Liver (tissue), 9 donors: ENCODE results near the gene MTFR1L. TPM values are rescaled to one million over a fixed set of nuclear protein-coding genes. Genes with fewer than 3 reads are reported as not detected.

Source experiments
- DNase-seq: peaks from one replicate; pipeline ENCODE4 v3.0.0-alpha.2; 2017; ENCODE audit warnings: low spot score
- H3K27ac ChIP-seq, 2 donors: one replicate each; pipeline ENCODE4 v1.7.0; 2013; ENCODE audit warnings: inconsistent platforms in 2 of 2, low read length in 2 of 2, control low read depth in 1 of 2, low read depth in 1 of 2, mild to moderate bottlenecking in 1 of 2
- H3K27me3 ChIP-seq, 4 donors: one replicate each; pipeline versions ENCODE4 v1.6.1 to v1.7.0; 2013; ENCODE audit warnings: low read length in 3 of 4, inconsistent platforms in 1 of 4, mild to moderate bottlenecking in 1 of 4, moderate library complexity in 1 of 4; ENCODE audit not compliant: control insufficient read depth in 4 of 4, insufficient read depth in 4 of 4
- H3K36me3 ChIP-seq, 4 donors: one replicate each; pipeline versions ENCODE4 v1.6.1 to v1.7.0; 2013; ENCODE audit warnings: low read length in 3 of 4, mild to moderate bottlenecking in 3 of 4, low read depth in 1 of 4, moderate library complexity in 1 of 4; ENCODE audit not compliant: control insufficient read depth in 4 of 4, insufficient read depth in 3 of 4
- H3K4me1 ChIP-seq, 4 donors: one replicate each; pipeline versions ENCODE4 v1.6.1 to v1.7.0; 2013; ENCODE audit warnings: low read length in 3 of 4, mild to moderate bottlenecking in 3 of 4, moderate library complexity in 1 of 4; ENCODE audit not compliant: control insufficient read depth in 4 of 4, insufficient read depth in 4 of 4
- H3K4me3 ChIP-seq, 3 donors: one replicate each; pipeline versions ENCODE4 v1.6.1 to v1.7.0; 2013; ENCODE audit warnings: low read length in 3 of 3, control low read depth in 1 of 3, low read depth in 1 of 3, mild to moderate bottlenecking in 1 of 3
- H3K9ac ChIP-seq, 2 donors: one replicate each; pipeline ENCODE4 v1.7.0; 2013; ENCODE audit warnings: low read length in 2 of 2, mild to moderate bottlenecking in 2 of 2, moderate library complexity in 2 of 2, control low read depth in 1 of 2, low read depth in 1 of 2
- H3K9me3 ChIP-seq, 4 donors: one replicate each; pipeline versions ENCODE4 v1.6.1 to v1.7.0; 2013; ENCODE audit warnings: low read length in 3 of 4; ENCODE audit not compliant: control insufficient read depth in 4 of 4
- FOXA2 ChIP-seq: IDR thresholded peaks from 2 replicates; pipeline ENCODE4 v1.6.1; 2016; ENCODE audit warnings: antibody characterized with exemption
- GABPA ChIP-seq, 2 donors: IDR thresholded peaks in 1 of 2; conservative IDR thresholded peaks in 1 of 2; 2 replicates each; pipeline ENCODE4 v1.6.1; 2016; ENCODE audit warnings: antibody characterized with exemption in 2 of 2, mild to moderate bottlenecking in 1 of 2, moderate library complexity in 1 of 2
- HNF4A ChIP-seq, 2 donors: conservative IDR thresholded peaks; 2 replicates each; pipeline ENCODE4 v1.6.1; 2016; ENCODE audit warnings: antibody characterized with exemption in 2 of 2, mild to moderate bottlenecking in 2 of 2
- HNF4G ChIP-seq: IDR thresholded peaks from 2 replicates; pipeline ENCODE4 v1.6.1; 2016; ENCODE audit warnings: antibody characterized with exemption
- JUND ChIP-seq, 2 donors: IDR thresholded peaks; 2 replicates each; pipeline ENCODE4 v1.6.1; 2016; ENCODE audit warnings: antibody characterized with exemption in 2 of 2
- NR2F2 ChIP-seq: IDR thresholded peaks from 2 replicates; pipeline ENCODE4 v1.6.1; 2016; ENCODE audit warnings: antibody characterized with exemption
- RAD21 ChIP-seq, 2 donors: IDR thresholded peaks; 2 replicates each; pipeline ENCODE4 v1.6.1; 2016; ENCODE audit warnings: antibody characterized with exemption in 2 of 2, mild to moderate bottlenecking in 2 of 2
- RXRA ChIP-seq, 2 donors: IDR thresholded peaks; 2 replicates each; pipeline ENCODE4 v1.6.1; 2017 to 2018; ENCODE audit warnings: antibody characterized with exemption in 2 of 2, mild to moderate bottlenecking in 1 of 2
- SP1 ChIP-seq: IDR thresholded peaks from 2 replicates; pipeline ENCODE4 v1.6.1; 2018; ENCODE audit warnings: antibody characterized with exemption, mild to moderate bottlenecking
- TAF1 ChIP-seq: conservative IDR thresholded peaks from 2 replicates; pipeline ENCODE4 v1.6.1; 2016; ENCODE audit warnings: antibody characterized with exemption, mild to moderate bottlenecking
- YY1 ChIP-seq: IDR thresholded peaks from 2 replicates; pipeline ENCODE4 v1.6.1; 2016; ENCODE audit warnings: antibody characterized with exemption, mild to moderate bottlenecking
- WGBS: extraction: QIAGEN DNeasy Blood & Tissue Kit; methylation state at CpG from one replicate; pipeline ENCODE4 v1.1.7; 2013; 5-methylcytosine and 5-hydroxymethylcytosine counted together
- polyA plus RNA-seq, 2 donors: library from polyadenylated mRNA; stranded (reverse) in 1 of 2; unstranded in 1 of 2; fragments of 200-250 nt in 1 of 2; fragments of >200 nt in 1 of 2; fragmentation: Nextera tagmentation in 1 of 2; extraction: Ambion mirVana in 1 of 2; gene quantifications; one replicate each; pipeline versions ENCODE4 v1.2.1 to v1.2.3, GENCODE V29; 2013 to 2015
- total RNA-seq, 2 donors: library from RNA; depleted of rRNA; stranded (reverse); fragments of >200 nt; gene quantifications; one replicate each; pipeline ENCODE4 v1.2.3, GENCODE V29; 2014
- TF ChIP-seq, protein P1 (sequence below): IDR thresholded peaks from 2 replicates; pipeline ENCODE4 v1.6.1; 2016; ENCODE audit warnings: antibody characterized with exemption
- TF ChIP-seq, protein P2 (sequence below): IDR thresholded peaks from 2 replicates; pipeline ENCODE4 v1.6.1; 2016; ENCODE audit warnings: antibody characterized with exemption
- TF ChIP-seq, protein P3 (sequence below): fragments of 150-350 bp; IDR thresholded peaks from 2 replicates; pipeline ENCODE4 v1.5.1; 2017; ENCODE audit warnings: improper control_type of control experiment, low read depth, low read length; ENCODE audit not compliant: missing input control
- donor health status: healthy.
- donor health status: healthy.
- donor health status: healthy.
- donor health status: healthy.
- donor health status: healthy.

The MTFR1L gene
- total and polyA plus RNA-seq, 4 donors, result 22.5 to 48.4 (median 40.2) TPM

DNA sequence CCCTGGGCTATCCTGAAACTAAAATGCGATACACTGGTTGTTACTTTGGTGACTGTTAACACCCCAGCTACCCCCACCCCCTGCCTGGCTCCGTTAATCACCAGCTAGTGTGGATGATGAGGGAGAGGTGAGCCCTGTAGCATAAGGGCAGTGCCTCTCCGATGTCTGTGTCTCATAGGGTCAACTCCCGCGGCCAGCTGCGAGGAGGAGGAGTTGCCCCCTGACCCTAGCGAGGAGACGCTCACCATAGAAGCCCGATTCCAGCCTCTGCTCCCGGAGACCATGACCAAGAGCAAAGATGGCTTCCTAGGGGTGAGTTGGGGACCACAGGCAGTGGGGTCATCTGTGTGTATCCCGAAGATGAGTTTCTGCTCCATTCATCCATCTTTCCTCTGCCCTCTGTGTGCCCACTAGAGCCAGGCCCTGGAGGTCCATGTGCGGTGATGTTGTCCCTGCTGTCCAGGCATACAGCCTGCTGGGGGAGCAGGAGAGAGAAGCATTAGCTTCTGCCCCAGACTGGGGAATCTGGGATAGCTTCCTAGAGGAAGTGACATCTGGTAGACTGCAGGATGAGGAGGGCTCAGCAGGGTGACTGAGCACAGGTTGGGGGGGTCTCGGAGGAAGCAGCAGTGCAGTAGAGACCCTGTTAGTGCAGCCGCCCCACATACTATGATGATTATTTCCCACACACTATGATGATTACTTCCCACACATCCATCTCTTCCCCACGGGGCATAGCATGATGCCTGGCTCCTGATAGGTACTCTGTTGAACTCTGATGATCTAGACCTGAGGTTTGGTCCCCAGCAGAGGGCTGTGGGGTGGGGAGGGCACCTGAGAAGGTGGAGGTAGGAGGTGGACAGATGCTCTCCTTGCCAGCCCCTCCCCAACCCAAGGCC, 14.5 kb upstream of the MTFR1L start:
- Histone ChIP-seq H3K27me3 (no peaks in the 10 kb centered on the region), H3K9ac (no peak overlapping the region), H3K9me3 (no peaks in the 10 kb centered on the region), H3K4me3 (no peak overlapping the region), H3K36me3 (peaks cover 0 to 16% (median 4%) of the 10 kb centered on the region in 4 donors), H3K4me1 (peaks cover 0 to 13% (median 8%) of the 10 kb centered on the region in 4 donors), H3K27ac (no peak overlapping the region)
- DNase-seq, result no peak
- 89% methylated on average over 15 of the region's 15 CpGs for WGBS
- no peak for TF ChIP-seq GABPA (IDR thresholded peaks at IDR 0.05 in 1 of 2, conservative IDR thresholded peaks at IDR 0.05 in 1 of 2)
- no peak for TF ChIP-seq RXRA (IDR thresholded peaks at IDR 0.05)
- no peak for TF ChIP-seq RAD21 (IDR thresholded peaks at IDR 0.05)

DNA sequence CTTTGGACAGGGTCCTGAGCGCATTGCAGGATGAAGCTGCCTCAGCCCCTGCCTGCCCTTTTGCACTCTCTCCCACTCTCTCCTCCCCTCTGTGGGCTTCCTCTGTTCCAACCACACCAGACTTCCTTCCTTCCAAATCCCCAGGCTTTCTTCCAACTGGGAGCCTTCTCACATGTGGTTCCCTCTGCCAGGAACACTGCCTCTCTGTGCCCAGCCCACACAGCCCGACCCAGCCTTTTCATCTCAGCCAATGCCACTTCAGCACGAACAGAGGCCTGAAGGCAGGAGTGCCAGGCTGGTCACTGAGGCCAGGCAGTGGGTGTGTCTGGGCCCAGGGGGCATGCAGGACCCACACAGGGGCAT, 13.9 kb upstream of the MTFR1L start:
- no peak for DNase-seq
- Histone ChIP-seq H3K4me3 (no peak overlapping the region), H3K36me3 (peaks cover 0 to 16% (median 4%) of the 10 kb centered on the region in 4 donors), H3K27me3 (no peaks in the 10 kb centered on the region), H3K9me3 (no peaks in the 10 kb centered on the region), H3K27ac (no peak overlapping the region), H3K9ac (no peak overlapping the region), H3K4me1 (peaks cover 0 to 9% (median 4%) of the 10 kb centered on the region in 4 donors)
- TF ChIP-seq JUND (IDR thresholded peaks at IDR 0.05) (no peak), YY1 (no peak), NR2F2 (peak; percentile 66), HNF4G (no peak), SP1 (peak; percentile 14)
- TF ChIP-seq, protein P1, sequence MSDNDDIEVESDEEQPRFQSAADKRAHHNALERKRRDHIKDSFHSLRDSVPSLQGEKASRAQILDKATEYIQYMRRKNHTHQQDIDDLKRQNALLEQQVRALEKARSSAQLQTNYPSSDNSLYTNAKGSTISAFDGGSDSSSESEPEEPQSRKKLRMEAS, result no peak
- WGBS, result 63% methylated on average over 3 of the region's 3 CpGs

DNA sequence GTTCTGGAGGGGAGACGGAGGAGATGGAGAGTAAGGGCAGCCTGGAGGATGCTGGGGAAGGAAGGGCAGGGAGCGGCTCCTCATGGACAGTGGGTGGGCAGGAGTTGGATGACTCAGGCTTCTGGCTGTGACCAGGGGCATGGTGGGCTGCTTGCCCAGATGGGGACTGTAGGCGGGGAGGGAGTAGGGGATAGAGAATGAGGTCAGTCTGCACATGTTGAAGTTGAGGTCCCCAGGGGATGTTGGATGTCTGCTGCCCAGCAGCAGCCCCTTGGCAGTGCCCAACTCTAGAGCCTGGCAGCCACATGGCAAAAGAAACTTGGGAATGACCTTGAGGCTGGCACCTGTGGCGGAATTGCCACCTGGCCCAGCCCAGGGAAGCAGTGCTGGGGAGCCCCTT, 13.3 kb upstream of the MTFR1L start:
- Histone ChIP-seq H3K9me3 (no peaks in the 10 kb centered on the region), H3K27ac (no peak overlapping the region), H3K9ac (no peak overlapping the region), H3K4me3 (no peak overlapping the region), H3K27me3 (no peaks in the 10 kb centered on the region), H3K36me3 (peaks cover 0 to 16% (median 4%) of the 10 kb centered on the region in 4 donors), H3K4me1 (peaks cover 0 to 5% (median 2%) of the 10 kb centered on the region in 4 donors)
- 91% methylated on average over 4 of the region's 4 CpGs for WGBS
- TF ChIP-seq, protein P2, sequence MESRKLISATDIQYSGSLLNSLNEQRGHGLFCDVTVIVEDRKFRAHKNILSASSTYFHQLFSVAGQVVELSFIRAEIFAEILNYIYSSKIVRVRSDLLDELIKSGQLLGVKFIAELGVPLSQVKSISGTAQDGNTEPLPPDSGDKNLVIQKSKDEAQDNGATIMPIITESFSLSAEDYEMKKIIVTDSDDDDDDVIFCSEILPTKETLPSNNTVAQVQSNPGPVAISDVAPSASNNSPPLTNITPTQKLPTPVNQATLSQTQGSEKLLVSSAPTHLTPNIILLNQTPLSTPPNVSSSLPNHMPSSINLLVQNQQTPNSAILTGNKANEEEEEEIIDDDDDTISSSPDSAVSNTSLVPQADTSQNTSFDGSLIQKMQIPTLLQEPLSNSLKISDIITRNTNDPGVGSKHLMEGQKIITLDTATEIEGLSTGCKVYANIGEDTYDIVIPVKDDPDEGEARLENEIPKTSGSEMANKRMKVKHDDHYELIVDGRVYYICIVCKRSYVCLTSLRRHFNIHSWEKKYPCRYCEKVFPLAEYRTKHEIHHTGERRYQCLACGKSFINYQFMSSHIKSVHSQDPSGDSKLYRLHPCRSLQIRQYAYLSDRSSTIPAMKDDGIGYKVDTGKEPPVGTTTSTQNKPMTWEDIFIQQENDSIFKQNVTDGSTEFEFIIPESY, result no peak
- TF ChIP-seq, protein P3, sequence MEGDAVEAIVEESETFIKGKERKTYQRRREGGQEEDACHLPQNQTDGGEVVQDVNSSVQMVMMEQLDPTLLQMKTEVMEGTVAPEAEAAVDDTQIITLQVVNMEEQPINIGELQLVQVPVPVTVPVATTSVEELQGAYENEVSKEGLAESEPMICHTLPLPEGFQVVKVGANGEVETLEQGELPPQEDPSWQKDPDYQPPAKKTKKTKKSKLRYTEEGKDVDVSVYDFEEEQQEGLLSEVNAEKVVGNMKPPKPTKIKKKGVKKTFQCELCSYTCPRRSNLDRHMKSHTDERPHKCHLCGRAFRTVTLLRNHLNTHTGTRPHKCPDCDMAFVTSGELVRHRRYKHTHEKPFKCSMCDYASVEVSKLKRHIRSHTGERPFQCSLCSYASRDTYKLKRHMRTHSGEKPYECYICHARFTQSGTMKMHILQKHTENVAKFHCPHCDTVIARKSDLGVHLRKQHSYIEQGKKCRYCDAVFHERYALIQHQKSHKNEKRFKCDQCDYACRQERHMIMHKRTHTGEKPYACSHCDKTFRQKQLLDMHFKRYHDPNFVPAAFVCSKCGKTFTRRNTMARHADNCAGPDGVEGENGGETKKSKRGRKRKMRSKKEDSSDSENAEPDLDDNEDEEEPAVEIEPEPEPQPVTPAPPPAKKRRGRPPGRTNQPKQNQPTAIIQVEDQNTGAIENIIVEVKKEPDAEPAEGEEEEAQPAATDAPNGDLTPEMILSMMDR, result no peak
- TF ChIP-seq, protein P1, result no peak
- TF ChIP-seq FOXA2, result no peak
- TF ChIP-seq HNF4A (conservative IDR thresholded peaks at IDR 0.05), result no peak
- TF ChIP-seq TAF1, result no peak
- no peak for TF ChIP-seq SP1
- TF ChIP-seq GABPA (IDR thresholded peaks at IDR 0.05 in 1 of 2, conservative IDR thresholded peaks at IDR 0.05 in 1 of 2), result no peak
- TF ChIP-seq HNF4G, result no peak
- no peak for TF ChIP-seq JUND (IDR thresholded peaks at IDR 0.05)
- no peak for DNase-seq
